Endodermal cell (in vitro differentiated cells): ENCODE measurements around the gene IAPP. TPM values are rescaled to one million over a fixed set of nuclear protein-coding genes. Genes with fewer than 3 reads are reported as not detected.
"Not testable (repeated sequence)": the region's sequence is repeated elsewhere in the genome, so short reads cannot be mapped to it uniquely, and the experiment has no call there.

Source experiments
- DNase-seq: peaks from one replicate; pipeline ENCODE4 v3.0.0-alpha.2; 2017
- H3K27ac ChIP-seq: 2 replicates; pipeline ENCODE4 v1.5.1; 2013; ENCODE audit warnings: mild to moderate bottlenecking, low read depth, low read length, moderate library complexity
- H3K27me3 ChIP-seq: 2 replicates; pipeline ENCODE4 v1.6.1; 2013; ENCODE audit warnings: mild to moderate bottlenecking, low read length, moderate library complexity; ENCODE audit not compliant: insufficient read depth, control insufficient read depth, poor library complexity, severe bottlenecking
- H3K36me3 ChIP-seq: 2 replicates; pipeline ENCODE4 v1.7.0; 2013; ENCODE audit warnings: mild to moderate bottlenecking, low read length, moderate library complexity; ENCODE audit not compliant: control insufficient read depth, insufficient read depth
- H3K4me1 ChIP-seq: one replicate; pipeline ENCODE4 v1.7.0; 2013; ENCODE audit warnings: low read length; ENCODE audit not compliant: control insufficient read depth, insufficient read depth
- H3K4me3 ChIP-seq: 2 replicates; pipeline ENCODE4 v1.5.1; 2013; ENCODE audit warnings: mild to moderate bottlenecking, low read length, moderate library complexity
- H3K9ac ChIP-seq: 2 replicates; pipeline ENCODE4 v1.6.1; 2013; ENCODE audit warnings: mild to moderate bottlenecking, low read length, moderate library complexity; ENCODE audit not compliant: poor library complexity, severe bottlenecking; ENCODE audit errors: extremely low read depth
- H3K9me3 ChIP-seq: 2 replicates; pipeline ENCODE4 v1.6.1; 2013; ENCODE audit warnings: mild to moderate bottlenecking, low read length, moderate library complexity; ENCODE audit not compliant: control insufficient read depth
- H3K27ac Mint-ChIP-seq: 2 replicates; pipeline ENCODE4 v1.8.0; 2020; ENCODE audit warnings: mixed read lengths
- H3K27me3 Mint-ChIP-seq: 2 replicates; pipeline ENCODE4 v1.8.0; 2021; ENCODE audit warnings: mild to moderate bottlenecking, mixed read lengths; ENCODE audit not compliant: insufficient read depth
- H3K36me3 Mint-ChIP-seq: 2 replicates; pipeline ENCODE4 v1.8.0; 2020; ENCODE audit warnings: low read depth, mixed read lengths
- H3K4me1 Mint-ChIP-seq: 2 replicates; pipeline ENCODE4 v1.8.0; 2020; ENCODE audit warnings: mixed read lengths
- H3K4me3 Mint-ChIP-seq: 2 replicates; pipeline ENCODE4 v1.8.0; 2020; ENCODE audit warnings: mild to moderate bottlenecking, moderate library complexity, mixed read lengths
- H3K9me3 Mint-ChIP-seq: 2 replicates; pipeline ENCODE4 v1.8.0; 2020; ENCODE audit warnings: mild to moderate bottlenecking, mixed read lengths
- CTCF ChIP-seq: fragments of 200-600 bp; sonication (generic); conservative IDR thresholded peaks from 2 replicates; pipeline ENCODE4 v1.5.0; 2021; ENCODE audit warnings: antibody characterized with exemption, mild to moderate bottlenecking
- WGBS, 2 experiments: methylation state at CpG; one replicate each; pipeline versions ENCODE4 v1.1.5 to v1.1.7; 2013; ENCODE audit warnings: missing lambda C conversion rate in 2 of 2, mixed read lengths in 1 of 2; ENCODE audit not compliant: insufficient coverage in 1 of 2, insufficient read length in 1 of 2; 5-methylcytosine and 5-hydroxymethylcytosine counted together
- total RNA-seq, 2 donors: library from RNA; stranded (reverse); fragmentation: NEBNext Ultra II Directional in 1 of 2; extraction: Animal tissue kit (Norgen Biotek cat#: 25700) in 1 of 2; gene quantifications; 2 replicates in 1 of 2; 3 replicates in 1 of 2; pipeline ENCODE4 v1.2.1, GENCODE V29; 2021

IAPP gene
- total RNA-seq, 2 donors from 2014 or later, result not detected

GRCh38 chr12:21413369-21414277, 40.9 kb downstream of the IAPP start:
- TF ChIP-seq CTCF, result no peak
- no peaks in the 10 kb centered on the region for H3K36me3 Mint-ChIP-seq
- H3K27ac Mint-ChIP-seq, result no peak overlapping the region

DNA sequence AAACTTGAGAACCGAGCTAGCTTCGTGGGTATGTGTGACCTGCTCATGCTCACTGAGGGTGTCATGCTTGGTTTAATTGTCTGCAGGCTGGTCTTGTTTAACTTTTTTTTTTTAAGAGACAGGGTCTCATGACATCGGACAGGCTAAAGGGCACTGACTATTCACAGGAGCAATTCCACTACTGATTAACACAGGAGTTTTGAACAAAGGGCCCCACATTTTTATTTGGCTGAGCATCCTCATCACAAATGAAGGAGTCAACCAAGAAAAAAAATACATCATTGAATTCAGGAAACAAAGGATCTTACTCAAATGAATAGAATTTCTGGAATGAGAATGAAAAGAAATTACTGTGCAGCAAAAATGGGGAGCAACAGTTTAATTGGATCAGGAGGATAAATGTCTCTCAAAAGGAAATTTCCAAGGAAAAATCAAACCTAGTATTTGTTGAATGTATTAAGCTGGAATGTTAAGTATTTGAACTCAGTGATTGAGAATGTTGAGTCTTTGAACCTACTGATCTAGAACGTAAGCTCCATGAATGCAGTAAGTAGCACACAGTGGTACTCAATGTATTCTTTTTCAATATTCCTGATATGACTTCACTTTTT, 43.9 kb downstream of the IAPP start:
- Mint-ChIP-seq H3K4me3 (no peak overlapping the region), H3K4me1 (peaks cover 25% of the 10 kb centered on the region), H3K36me3 (no peaks in the 10 kb centered on the region), H3K27ac (no peak overlapping the region), H3K9me3 (peaks cover 15% of the 10 kb centered on the region), H3K27me3 (peaks cover 3% of the 10 kb centered on the region)
- Histone ChIP-seq H3K27ac (peak overlapping the region; percentile 30), H3K4me3 (no peak overlapping the region), H3K36me3 (no peaks in the 10 kb centered on the region), H3K4me1 (peaks cover 8% of the 10 kb centered on the region), H3K27me3 (no peaks in the 10 kb centered on the region), H3K9me3 (no peaks in the 10 kb centered on the region), H3K9ac (no peak overlapping the region)
- 72 to 86% methylated on average over 2 to 4 of the region's 4 CpGs for WGBS, 2 experiments
- no peak for DNase-seq
- TF ChIP-seq CTCF, result no peak

More at GRCh38 chr12:21413369-21414277, 40.9 kb downstream of the IAPP start:
- no peak for DNase-seq
- H3K27me3 Mint-ChIP-seq, result peaks cover 21% of the 10 kb centered on the region
- Histone ChIP-seq H3K9me3 (no peaks in the 10 kb centered on the region), H3K27me3 (no peaks in the 10 kb centered on the region), H3K27ac (no peak overlapping the region), H3K9ac (no peak overlapping the region), H3K36me3 (no peaks in the 10 kb centered on the region), H3K4me3 (no peak overlapping the region), H3K4me1 (peaks cover 4% of the 10 kb centered on the region)
- H3K4me3 Mint-ChIP-seq, result no peak overlapping the region
- H3K4me1 Mint-ChIP-seq, result peaks cover 27% of the 10 kb centered on the region
- WGBS, 2 experiments, result 84 to 93% methylated on average over 10 to 16 of the region's 16 CpGs
- H3K9me3 Mint-ChIP-seq, result peaks cover 4% of the 10 kb centered on the region

GRCh38 chr12:21418398-21418797, 45.7 kb downstream of the IAPP start:
- H3K4me1 ChIP-seq, H3K9me3 ChIP-seq, H3K9ac ChIP-seq, H3K4me3 ChIP-seq, H3K36me3 Mint-ChIP-seq, H3K27ac Mint-ChIP-seq, H3K27me3 ChIP-seq, H3K27ac ChIP-seq, H3K36me3 ChIP-seq, H3K27me3 Mint-ChIP-seq, DNase-seq: not testable (repeated sequence)
- WGBS, 2 experiments, result 92 to 95% methylated on average over 5 of the region's 5 CpGs
- H3K4me3 Mint-ChIP-seq, result peak overlapping the region; percentile 1
- peaks cover 25% of the 10 kb centered on the region for H3K4me1 Mint-ChIP-seq
- peaks cover 19% of the 10 kb centered on the region for H3K9me3 Mint-ChIP-seq

DNA sequence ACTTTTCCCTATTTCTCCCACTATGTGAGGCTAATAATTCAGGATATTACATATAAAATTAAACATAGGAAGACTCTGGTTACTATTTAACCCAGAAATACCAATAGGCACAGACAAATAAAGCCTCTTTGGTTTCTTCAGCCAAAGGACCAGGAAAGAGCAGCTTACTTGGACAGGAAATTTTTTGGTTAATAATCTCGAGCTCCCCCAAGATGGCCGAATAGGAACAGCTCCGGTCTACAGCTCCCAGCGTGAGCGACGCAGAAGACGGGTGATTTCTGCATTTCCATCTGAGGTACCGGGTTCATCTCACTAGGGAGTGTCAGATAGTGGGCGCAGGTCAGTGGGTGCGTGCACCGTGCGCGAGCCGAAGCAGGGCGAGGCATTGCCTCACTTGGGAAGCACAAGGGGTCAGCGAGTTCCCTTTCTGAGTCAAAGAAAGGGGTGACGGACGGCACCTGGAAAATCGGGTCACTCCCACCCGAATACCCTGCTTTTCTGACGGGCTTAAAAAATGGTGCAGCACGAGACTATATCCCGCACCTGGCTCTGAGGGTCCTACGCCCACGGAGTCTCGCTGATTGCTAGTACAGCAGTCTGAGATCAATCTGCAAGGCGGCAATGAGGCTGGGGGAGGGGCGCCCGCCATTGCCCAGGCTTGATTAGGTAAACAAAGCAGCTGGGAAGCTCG, 46.5 kb downstream of the IAPP start:
- not testable (repeated sequence) for H3K9ac ChIP-seq, H3K27ac ChIP-seq, H3K27me3 Mint-ChIP-seq, H3K4me1 ChIP-seq, H3K9me3 ChIP-seq, H3K27me3 ChIP-seq, H3K36me3 Mint-ChIP-seq, H3K36me3 ChIP-seq
- H3K4me3 ChIP-seq, result peak overlapping the region; percentile 40
- H3K9me3 Mint-ChIP-seq, result peaks cover 19% of the 10 kb centered on the region
- DNase-seq, result peak; percentile 76
- peak overlapping the region; percentile 95 for H3K27ac Mint-ChIP-seq
- peaks cover 20% of the 10 kb centered on the region for H3K4me1 Mint-ChIP-seq
- WGBS, 2 experiments, result 90 to 91% methylated on average over 20 to 28 of the region's 30 CpGs
- peak overlapping the region; percentile 61 for H3K4me3 Mint-ChIP-seq
